ENCODE measurements around the gene RABL6.

RABL6 gene

DNA sequence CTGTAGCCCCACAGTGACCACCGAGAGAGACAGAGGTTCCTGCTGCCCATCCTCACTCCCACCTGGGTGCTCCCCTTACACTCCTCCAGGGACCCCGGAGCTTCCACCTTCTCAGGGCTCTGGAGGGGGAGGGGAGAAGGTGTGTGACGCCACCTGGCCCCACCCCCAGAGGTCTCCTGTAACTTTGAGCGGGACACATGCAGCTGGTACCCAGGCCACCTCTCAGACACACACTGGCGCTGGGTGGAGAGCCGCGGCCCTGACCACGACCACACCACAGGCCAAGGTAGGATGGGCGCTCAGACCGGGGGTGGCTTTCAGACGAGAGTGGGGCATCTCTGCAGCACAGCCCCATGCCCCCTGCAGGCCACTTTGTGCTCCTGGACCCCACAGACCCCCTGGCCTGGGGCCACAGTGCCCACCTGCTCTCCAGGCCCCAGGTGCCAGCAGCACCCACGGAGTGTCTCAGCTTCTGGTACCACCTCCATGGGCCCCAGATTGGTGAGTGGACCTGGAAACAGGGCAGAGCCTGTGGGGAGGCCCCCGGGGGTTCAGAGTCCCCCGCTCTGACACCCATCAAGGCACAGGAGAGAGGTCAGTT, 48.9 kb downstream of the RABL6 start:
- Histone ChIP-seq H3K4me1 (peaks cover 0 to 30% (median 17%) of the 10 kb centered on the region in 4 donors), H3K27ac (no peak overlapping the region)
- intact Hi-C loops (cut with DNase I; ENCODE audit: low total_unique reads) = no loop called here

DNA sequence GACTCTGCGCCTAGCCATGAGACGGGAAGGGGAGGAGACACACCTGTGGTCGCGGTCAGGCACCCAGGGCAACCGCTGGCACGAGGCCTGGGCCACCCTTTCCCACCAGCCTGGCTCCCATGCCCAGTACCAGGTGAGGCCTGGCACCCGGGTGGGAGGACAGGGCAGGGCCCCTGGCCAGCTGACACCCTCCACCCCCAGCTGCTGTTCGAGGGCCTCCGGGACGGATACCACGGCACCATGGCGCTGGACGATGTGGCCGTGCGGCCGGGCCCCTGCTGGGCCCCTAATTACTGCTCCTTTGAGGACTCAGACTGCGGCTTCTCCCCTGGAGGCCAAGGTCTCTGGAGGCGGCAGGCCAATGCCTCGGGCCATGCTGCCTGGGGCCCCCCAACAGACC, 49.4 kb downstream of the RABL6 start:
- Histone ChIP-seq H3K36me3 (peaks cover 4 to 22% (median 14%) of the 10 kb centered on the region in 3 donors), H3K27me3 (no peaks in the 10 kb centered on the region), H3K27ac (no peak overlapping the region), H3K9me3 (no peaks in the 10 kb centered on the region), H3K4me3 (no peak overlapping the region), H3K4me1 (peaks cover 0 to 30% (median 17%) of the 10 kb centered on the region in 4 donors)
- TF ChIP-seq, protein P1, sequence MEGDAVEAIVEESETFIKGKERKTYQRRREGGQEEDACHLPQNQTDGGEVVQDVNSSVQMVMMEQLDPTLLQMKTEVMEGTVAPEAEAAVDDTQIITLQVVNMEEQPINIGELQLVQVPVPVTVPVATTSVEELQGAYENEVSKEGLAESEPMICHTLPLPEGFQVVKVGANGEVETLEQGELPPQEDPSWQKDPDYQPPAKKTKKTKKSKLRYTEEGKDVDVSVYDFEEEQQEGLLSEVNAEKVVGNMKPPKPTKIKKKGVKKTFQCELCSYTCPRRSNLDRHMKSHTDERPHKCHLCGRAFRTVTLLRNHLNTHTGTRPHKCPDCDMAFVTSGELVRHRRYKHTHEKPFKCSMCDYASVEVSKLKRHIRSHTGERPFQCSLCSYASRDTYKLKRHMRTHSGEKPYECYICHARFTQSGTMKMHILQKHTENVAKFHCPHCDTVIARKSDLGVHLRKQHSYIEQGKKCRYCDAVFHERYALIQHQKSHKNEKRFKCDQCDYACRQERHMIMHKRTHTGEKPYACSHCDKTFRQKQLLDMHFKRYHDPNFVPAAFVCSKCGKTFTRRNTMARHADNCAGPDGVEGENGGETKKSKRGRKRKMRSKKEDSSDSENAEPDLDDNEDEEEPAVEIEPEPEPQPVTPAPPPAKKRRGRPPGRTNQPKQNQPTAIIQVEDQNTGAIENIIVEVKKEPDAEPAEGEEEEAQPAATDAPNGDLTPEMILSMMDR (IDR thresholded peaks at IDR 0.05) = no peak
- DNase-seq = peak in 1 of 2 donors; percentile 62
- intact Hi-C loops (cut with DNase I; ENCODE audit: low total_unique reads) = no loop called here

More for the DNA sequence above, 48.9 kb downstream of the RABL6 start:
- Histone ChIP-seq H3K36me3 (peaks cover 1 to 19% (median 9%) of the 10 kb centered on the region in 3 donors), H3K4me3 (no peak overlapping the region), H3K27me3 (no peaks in the 10 kb centered on the region), H3K9me3 (no peaks in the 10 kb centered on the region)
- TF ChIP-seq, protein P1 (IDR thresholded peaks at IDR 0.05) = no peak
- DNase-seq = peak in 1 of 2 donors; percentile 64

DNA sequence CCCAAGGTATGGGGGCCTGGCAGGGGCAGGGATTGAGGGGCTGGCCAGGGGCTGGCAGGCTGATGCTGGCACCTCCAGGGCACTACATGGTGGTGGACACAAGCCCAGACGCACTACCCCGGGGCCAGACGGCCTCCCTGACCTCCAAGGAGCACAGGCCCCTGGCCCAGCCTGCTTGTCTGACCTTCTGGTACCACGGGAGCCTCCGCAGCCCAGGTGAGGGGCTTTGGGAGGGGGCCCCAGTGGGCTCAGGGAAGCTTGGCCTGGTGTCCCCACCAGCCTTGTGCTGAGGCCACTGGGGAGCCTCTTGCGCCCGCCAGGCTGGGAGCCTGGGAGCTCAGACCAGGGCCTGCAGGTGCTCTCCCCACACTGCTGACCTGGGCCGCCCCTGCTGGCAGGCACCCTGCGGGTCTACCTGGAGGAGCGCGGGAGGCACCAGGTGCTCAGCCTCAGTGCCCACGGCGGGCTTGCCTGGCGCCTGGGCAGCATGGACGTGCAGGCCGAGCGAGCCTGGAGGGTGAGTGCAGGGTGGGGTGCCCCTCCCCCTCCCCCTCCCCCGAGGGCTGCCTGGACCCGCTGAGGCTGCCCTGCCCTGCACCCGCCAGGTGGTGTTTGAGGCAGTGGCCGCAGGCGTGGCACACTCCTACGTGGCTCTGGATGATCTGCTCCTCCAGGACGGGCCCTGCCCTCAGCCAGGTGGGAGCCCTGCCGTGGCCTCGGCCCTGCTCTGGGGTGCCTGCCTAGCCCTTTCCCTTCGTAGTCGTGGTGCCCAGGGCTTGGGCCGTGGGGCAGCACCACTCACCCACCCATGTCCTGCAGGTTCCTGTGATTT, 50.0 kb downstream of the RABL6 start:
- Histone ChIP-seq H3K27ac (no peak overlapping the region), H3K36me3 (peaks cover 10 to 29% (median 20%) of the 10 kb centered on the region in 3 donors), H3K4me3 (no peak overlapping the region), H3K4me1 (peaks cover 0 to 30% (median 17%) of the 10 kb centered on the region in 4 donors), H3K9me3 (no peaks in the 10 kb centered on the region), H3K27me3 (no peaks in the 10 kb centered on the region)
- TF ChIP-seq, protein P1 (IDR thresholded peaks at IDR 0.05) = no peak
- no peak for DNase-seq
- intact Hi-C loops (cut with DNase I; ENCODE audit: low total_unique reads) = no loop called here

DNA sequence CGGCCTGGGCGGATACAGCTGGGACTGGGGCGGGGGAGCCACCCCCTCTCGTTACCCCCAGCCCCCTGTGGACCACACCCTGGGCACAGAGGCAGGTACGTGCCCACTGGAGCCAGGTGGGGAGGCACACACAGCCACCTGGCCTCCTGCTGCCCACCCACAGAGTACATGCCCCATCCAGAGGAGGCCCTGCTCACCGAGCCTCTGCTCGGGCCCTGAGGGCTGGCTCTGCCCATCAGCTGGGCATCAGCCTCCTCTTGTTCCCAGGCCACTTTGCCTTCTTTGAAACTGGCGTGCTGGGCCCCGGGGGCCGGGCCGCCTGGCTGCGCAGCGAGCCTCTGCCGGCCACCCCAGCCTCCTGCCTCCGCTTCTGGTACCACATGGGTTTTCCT, 50.7 kb downstream of the RABL6 start:
- Histone ChIP-seq H3K27me3 (no peaks in the 10 kb centered on the region), H3K36me3 (peaks cover 17 to 35% (median 27%) of the 10 kb centered on the region in 3 donors), H3K9me3 (no peaks in the 10 kb centered on the region), H3K4me1 (peaks cover 0 to 34% (median 17%) of the 10 kb centered on the region in 4 donors), H3K4me3 (no peak overlapping the region), H3K27ac (peak overlapping the region in 1 of 2 donors; percentile 63)
- DNase-seq = no peak
- TF ChIP-seq, protein P1 (IDR thresholded peaks at IDR 0.05) = no peak
- intact Hi-C loops (cut with DNase I; ENCODE audit: low total_unique reads) = no loop called here

DNA sequence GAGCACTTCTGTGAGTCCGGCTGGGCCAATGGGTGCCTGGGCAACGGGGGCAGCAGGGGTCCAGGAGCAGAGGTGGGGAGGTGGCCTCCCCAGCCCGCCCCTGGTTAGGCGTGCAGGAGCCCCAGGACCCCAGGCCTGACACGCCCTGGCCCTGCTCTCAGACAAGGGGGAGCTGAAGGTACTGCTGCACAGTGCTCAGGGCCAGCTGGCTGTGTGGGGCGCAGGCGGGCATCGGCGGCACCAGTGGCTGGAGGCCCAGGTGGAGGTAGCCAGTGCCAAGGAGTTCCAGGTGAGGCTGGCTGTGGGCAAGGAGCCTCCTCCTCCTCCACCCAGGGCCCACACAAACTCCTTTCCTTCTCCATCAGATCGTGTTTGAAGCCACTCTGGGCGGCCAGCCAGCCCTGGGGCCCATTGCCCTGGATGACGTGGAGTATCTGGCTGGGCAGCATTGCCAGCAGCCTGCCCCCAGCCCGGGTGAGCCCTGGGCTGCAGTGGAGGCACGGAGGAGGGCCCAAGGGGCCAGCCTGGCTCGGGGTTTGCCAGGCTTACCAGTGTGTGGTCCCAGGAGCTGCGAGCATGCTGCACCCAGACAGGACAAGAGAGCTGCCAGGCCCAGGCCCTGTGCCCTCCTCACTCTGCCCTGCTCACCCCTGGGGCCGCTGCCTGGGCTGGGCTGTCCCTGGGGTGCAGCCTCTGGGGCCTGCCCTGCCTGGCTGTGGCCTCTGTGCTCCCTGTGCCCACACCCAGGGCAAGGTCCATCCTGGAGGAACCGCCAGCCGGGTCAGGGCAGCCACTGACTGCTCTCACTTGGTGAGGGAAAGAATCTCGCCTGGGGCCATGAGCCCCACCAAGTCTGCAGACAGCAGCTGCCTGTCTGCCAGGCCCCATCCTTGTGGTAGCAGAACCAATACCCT, 51.4 kb downstream of the RABL6 start:
- peak in 1 of 2 donors; percentile 86 for DNase-seq
- intact Hi-C loops (cut with DNase I; ENCODE audit: low total_unique reads) = no loop called here
- Histone ChIP-seq H3K36me3 (peaks cover 20 to 41% (median 30%) of the 10 kb centered on the region in 3 donors), H3K27me3 (no peaks in the 10 kb centered on the region), H3K9me3 (no peaks in the 10 kb centered on the region), H3K4me3 (no peak overlapping the region), H3K4me1 (peaks cover 0 to 40% (median 23%) of the 10 kb centered on the region in 4 donors), H3K27ac (peak overlapping the region in 1 of 2 donors; percentile 63)
- TF ChIP-seq, protein P1 (IDR thresholded peaks at IDR 0.05) = no peak
